GM13976 (cell line): ENCODE results near the gene TACR1.

Experiments
- DNase-seq: peaks from one replicate; pipeline ENCODE4 v3.0.0; 2012; ENCODE audit warnings: low spot score
- in situ Hi-C: fragments of 300-500 bp; cut with MboI; formaldehyde crosslinking; loops from one replicate; pipeline ENCODE4 v1.12.0; 2022; ENCODE audit warnings: low sequenced_read_pairs, mixed read lengths, inconsistent platforms; ENCODE audit not compliant: unreplicated experiment
- TF ChIP-seq, protein P1 (sequence below): IDR thresholded peaks from 2 replicates; pipeline ENCODE4 v1.5.1; 2012; ENCODE audit warnings: borderline replicate concordance, mild to moderate bottlenecking; ENCODE audit not compliant: insufficient read depth; ENCODE audit errors: extremely low read depth, missing control alignments, control extremely low read depth

TACR1 gene

DNA sequence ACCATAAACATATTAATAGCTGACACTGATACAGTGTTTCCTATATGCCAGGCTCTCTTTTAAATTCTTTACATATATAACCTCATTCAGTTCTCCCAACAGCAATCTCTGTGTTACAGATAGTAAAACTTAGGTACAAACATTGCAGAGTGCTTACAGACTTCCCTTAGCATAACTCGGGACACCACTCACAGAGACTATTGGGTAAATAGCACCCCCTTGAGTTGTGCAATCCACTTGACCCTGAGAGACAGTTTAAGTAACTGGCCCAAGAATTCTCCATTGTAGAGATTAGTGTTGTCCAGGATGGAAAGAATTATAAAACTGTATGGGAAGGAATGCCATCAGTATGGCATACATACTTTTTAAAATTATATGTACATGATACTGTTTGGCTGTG lies 130.8 kb downstream of the TACR1 start:
- in situ Hi-C loops: loop anchor here (25.0 kb wide), 1 partner anchor 394 kb away; no protein-coding TSS in a partner anchor
- TF ChIP-seq, protein P1, sequence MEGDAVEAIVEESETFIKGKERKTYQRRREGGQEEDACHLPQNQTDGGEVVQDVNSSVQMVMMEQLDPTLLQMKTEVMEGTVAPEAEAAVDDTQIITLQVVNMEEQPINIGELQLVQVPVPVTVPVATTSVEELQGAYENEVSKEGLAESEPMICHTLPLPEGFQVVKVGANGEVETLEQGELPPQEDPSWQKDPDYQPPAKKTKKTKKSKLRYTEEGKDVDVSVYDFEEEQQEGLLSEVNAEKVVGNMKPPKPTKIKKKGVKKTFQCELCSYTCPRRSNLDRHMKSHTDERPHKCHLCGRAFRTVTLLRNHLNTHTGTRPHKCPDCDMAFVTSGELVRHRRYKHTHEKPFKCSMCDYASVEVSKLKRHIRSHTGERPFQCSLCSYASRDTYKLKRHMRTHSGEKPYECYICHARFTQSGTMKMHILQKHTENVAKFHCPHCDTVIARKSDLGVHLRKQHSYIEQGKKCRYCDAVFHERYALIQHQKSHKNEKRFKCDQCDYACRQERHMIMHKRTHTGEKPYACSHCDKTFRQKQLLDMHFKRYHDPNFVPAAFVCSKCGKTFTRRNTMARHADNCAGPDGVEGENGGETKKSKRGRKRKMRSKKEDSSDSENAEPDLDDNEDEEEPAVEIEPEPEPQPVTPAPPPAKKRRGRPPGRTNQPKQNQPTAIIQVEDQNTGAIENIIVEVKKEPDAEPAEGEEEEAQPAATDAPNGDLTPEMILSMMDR: no peak
- no peak for DNase-seq

GRCh38 chr2:75067506-75067905 lies 131.8 kb downstream of the TACR1 start:
- in situ Hi-C loops: loop anchor here (25.0 kb wide), 1 partner anchor 395 kb away; no protein-coding TSS in a partner anchor
- TF ChIP-seq, protein P1: no peak

DNA sequence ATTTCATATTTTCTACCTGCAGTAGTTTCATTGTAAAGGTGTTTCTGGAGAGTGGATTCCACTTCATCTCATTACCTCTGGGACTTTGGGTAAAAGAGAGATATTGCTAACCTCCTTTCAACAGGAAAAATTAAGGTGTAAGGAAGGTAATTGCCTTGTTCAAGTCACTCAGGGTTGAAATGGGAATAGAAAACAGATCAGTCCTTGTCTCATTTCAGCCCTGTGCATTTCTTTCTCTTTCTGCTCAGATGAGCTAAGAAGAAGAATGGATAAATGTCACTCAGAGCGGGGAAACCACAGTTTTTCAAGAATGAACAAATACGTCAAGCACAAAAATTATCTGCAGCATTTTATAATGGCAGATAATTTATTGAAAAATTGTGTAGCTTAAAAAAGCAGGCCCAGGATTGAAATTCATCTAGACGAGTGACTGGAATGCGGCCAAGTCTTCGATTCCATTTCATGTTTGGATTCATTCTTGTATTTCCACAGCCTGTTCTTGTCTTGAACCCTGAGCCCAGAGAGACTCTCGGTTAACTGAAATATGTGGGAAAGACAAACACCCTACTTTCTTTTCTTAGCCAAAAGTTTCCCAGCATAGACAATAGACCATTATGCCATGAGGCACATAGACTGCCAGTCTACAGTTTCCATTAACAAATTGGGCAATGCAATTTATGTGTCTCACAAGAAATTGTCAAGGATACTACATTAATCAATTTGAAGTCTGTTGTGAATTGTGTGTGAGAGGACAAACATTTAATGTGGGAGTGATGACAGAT lies 133.0 kb downstream of the TACR1 start:
- in situ Hi-C loops: loop anchor here (25.0 kb wide), 1 partner anchor 396 kb away; no protein-coding TSS in a partner anchor
- TF ChIP-seq, protein P1: no peak
- no peak for DNase-seq

More at GRCh38 chr2:75067506-75067905, 131.8 kb downstream of the TACR1 start:
- no peak for DNase-seq

- in situ Hi-C loops: loop anchor here (25.0 kb wide), 1 partner anchor 397 kb away; no protein-coding TSS in a partner anchor
- no peak for DNase-seq
- TF ChIP-seq, protein P1: no peak
Measured at GRCh38 chr2:75065402-75066008, 133.8 kb downstream of the TACR1 start.

- peak; percentile 53 for DNase-seq
- in situ Hi-C loops: loop anchor here (25.0 kb wide), 1 partner anchor 397 kb away; no protein-coding TSS in a partner anchor
- TF ChIP-seq, protein P1: peak; percentile 62
Measured at GRCh38 chr2:75064691-75065396, 134.5 kb downstream of the TACR1 start.

- DNase-seq: no peak
- TF ChIP-seq, protein P1: no peak
- in situ Hi-C loops: loop anchor here (25.0 kb wide), 1 partner anchor 398 kb away; no protein-coding TSS in a partner anchor
Measured at GRCh38 chr2:75063906-75064305, 135.4 kb downstream of the TACR1 start.
